Activated T-cell treated with anti-CD3 and anti-CD28 coated beads for 24 hours (primary cell): ENCODE measurements around the gene PKD1L1.
"Not testable (repeated sequence)": the region's sequence is repeated elsewhere in the genome, so short reads cannot be mapped to it uniquely, and the experiment has no call there.

ENCODE experiments used
- DNase-seq: peaks from one replicate; pipeline ENCODE4 v3.0.0-alpha.2; 2020; ENCODE audit warnings: low read depth

PKD1L1 gene

GRCh38 chr7:47938574-47939165 is 9.6 kb downstream of the PKD1L1 start:
- DNase-seq, result no peak

- DNase-seq, result no peak
Observed at GRCh38 chr7:47937711-47938573, 10.3 kb downstream of the PKD1L1 start.

- no peak for DNase-seq
Observed at GRCh38 chr7:47937065-47937687, 11.1 kb downstream of the PKD1L1 start.

GRCh38 chr7:47936323-47936722 is 11.9 kb downstream of the PKD1L1 start:
- no peak for DNase-seq

- no peak for DNase-seq
Observed at GRCh38 chr7:47935336-47935735, 12.9 kb downstream of the PKD1L1 start.

GRCh38 chr7:47934831-47935230 is 13.4 kb downstream of the PKD1L1 start:
- DNase-seq, result no peak

GRCh38 chr7:47933215-47933614 is 15.1 kb downstream of the PKD1L1 start:
- DNase-seq, result no peak

GRCh38 chr7:47932466-47933037 is 15.7 kb downstream of the PKD1L1 start:
- DNase-seq, result no peak

- no peak for DNase-seq
Observed at GRCh38 chr7:47932016-47932415, 16.2 kb downstream of the PKD1L1 start.

GRCh38 chr7:47931005-47932004 is 17.0 kb downstream of the PKD1L1 start:
- no peak for DNase-seq

GRCh38 chr7:47924266-47924665 is 24.0 kb downstream of the PKD1L1 start:
- DNase-seq, result no peak

GRCh38 chr7:47923081-47923875 is 25.0 kb downstream of the PKD1L1 start:
- DNase-seq, result not testable (repeated sequence)

- DNase-seq, result not testable (repeated sequence)
Observed at GRCh38 chr7:47916514-47916913, 31.8 kb downstream of the PKD1L1 start.

GRCh38 chr7:47915616-47915976 is 32.7 kb downstream of the PKD1L1 start:
- no peak for DNase-seq

- DNase-seq, result no peak
Observed at GRCh38 chr7:47914717-47915615, 33.3 kb downstream of the PKD1L1 start.

- no peak for DNase-seq
Observed at GRCh38 chr7:47912332-47912731, 35.9 kb downstream of the PKD1L1 start.

GRCh38 chr7:47908720-47909119 is 39.5 kb downstream of the PKD1L1 start:
- DNase-seq, result no peak

GRCh38 chr7:47907981-47908616 is 40.2 kb downstream of the PKD1L1 start:
- DNase-seq, result no peak

GRCh38 chr7:47906883-47907282 is 41.4 kb downstream of the PKD1L1 start:
- no peak for DNase-seq
